GM12801 (cell line): ENCODE results near the gene RHOT1.

Experiments used
- TF ChIP-seq, protein P1 (sequence below): IDR thresholded peaks from one replicate; pipeline ENCODE4 v1.5.1; 2011; ENCODE audit warnings: control low read depth; ENCODE audit not compliant: insufficient read length; ENCODE audit errors: extremely low read depth

Gene RHOT1

DNA sequence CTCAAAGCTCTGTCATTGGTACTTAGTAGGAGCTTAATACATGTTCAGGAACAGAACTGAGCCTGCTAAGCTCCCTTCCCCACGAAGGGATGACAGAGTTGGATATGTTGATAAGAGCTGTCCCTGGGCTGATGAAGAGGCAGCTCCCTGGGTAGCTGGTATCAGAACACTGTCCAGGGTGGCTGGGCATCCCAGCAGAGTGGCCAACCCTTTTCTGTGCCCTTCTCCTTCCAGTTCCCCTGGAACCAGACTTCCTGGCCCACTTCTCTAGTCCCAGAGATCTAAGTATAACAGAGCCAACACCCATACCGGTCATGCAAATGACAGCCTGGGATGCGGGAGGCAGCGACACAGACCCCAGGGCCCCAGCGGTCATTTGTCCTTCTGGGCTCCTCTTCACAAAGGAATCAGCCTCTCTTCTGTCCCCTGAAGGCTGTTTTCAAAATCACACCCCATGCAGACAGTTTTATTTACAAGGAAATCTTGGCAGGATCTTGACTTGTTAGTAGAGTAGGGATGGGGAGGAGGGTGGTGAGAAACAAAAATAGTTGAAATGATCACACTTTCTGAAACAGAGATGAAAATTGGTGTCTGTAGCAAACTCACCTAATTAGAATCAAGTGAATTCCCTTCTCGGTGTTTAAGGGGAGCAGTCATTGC is 122.0 kb downstream of the RHOT1 start:
- TF ChIP-seq, protein P1, sequence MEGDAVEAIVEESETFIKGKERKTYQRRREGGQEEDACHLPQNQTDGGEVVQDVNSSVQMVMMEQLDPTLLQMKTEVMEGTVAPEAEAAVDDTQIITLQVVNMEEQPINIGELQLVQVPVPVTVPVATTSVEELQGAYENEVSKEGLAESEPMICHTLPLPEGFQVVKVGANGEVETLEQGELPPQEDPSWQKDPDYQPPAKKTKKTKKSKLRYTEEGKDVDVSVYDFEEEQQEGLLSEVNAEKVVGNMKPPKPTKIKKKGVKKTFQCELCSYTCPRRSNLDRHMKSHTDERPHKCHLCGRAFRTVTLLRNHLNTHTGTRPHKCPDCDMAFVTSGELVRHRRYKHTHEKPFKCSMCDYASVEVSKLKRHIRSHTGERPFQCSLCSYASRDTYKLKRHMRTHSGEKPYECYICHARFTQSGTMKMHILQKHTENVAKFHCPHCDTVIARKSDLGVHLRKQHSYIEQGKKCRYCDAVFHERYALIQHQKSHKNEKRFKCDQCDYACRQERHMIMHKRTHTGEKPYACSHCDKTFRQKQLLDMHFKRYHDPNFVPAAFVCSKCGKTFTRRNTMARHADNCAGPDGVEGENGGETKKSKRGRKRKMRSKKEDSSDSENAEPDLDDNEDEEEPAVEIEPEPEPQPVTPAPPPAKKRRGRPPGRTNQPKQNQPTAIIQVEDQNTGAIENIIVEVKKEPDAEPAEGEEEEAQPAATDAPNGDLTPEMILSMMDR = no peak

DNA sequence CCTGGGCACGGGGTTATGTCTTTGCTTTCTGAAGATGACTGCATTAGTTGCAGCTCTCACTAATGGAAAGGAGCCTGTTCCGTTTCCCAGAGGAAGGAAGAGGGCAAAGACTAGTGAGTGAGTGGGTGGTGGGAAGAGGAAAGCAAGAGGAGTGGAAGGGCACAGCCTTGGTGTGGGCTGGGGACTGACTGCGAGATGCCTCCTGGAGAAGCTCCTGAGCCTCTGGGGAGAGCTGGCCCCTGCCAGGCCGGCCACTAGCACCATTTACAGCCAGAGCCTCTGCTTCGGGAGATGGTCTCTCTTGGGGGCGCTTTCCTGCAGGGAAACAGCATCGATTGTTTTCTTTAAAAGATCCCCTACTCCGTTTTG is 122.5 kb downstream of the RHOT1 start:
- TF ChIP-seq, protein P1 = no peak

DNA sequence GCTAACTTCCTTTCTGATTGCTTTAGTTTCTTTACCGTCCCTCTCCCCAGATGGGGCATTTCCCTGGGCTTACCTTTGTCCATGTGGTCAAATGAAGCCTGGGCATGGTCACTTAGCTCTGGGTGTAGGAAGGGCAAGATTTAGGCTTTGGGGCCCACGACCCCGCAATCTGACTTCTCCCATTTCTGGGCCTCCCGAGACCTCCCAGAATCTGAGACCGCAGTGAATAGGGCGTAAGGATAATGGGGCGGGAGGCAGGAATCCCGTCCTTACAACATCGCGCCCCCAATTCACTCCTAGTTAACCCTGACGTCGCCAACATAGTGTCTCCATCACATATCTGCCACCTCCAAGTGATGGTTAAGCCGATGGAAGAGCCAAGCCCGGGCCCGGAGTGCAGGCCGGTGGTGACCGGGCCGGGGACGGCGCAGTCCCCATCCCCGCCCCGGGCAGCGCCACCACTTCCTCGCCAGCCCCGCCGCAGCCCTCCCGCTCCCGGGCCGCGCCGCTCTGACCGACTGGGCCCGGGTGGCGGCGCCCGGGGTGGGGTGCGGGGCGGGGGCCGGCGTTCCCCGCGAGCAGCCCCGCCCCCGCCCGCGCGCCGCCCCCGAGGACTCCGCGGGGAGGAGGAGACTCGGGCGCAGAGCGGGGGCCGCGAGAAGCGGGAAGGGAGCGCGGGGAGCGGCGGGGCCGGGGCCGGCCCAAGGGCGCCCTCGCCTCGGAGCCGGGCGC is 123.1 kb downstream of the RHOT1 start, which contains the start of gene RHBDL3:
Gene RHBDL3, plus strand, starts transcription at position 641 of the 732 bp plus-strand sequence. CDS start 358 bp downstream, outside the sequence.
- TF ChIP-seq, protein P1 = no peak

DNA sequence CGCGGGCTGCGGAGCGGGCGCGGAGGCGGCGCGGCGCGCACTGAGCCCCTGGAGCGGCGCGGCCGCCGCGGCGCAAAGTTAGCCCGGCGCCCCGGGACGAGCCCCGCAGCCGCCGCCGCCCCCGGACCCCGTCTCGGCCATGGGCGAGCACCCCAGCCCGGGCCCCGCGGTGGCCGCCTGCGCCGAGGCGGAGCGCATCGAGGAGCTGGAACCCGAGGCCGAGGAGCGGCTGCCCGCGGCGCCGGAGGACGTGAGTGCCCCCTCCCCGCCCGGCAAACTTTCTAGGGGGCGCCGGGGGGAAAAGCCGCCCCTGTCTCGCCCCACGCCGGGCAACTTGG is 123.7 kb downstream of the RHOT1 start:
- TF ChIP-seq, protein P1 = no peak

DNA sequence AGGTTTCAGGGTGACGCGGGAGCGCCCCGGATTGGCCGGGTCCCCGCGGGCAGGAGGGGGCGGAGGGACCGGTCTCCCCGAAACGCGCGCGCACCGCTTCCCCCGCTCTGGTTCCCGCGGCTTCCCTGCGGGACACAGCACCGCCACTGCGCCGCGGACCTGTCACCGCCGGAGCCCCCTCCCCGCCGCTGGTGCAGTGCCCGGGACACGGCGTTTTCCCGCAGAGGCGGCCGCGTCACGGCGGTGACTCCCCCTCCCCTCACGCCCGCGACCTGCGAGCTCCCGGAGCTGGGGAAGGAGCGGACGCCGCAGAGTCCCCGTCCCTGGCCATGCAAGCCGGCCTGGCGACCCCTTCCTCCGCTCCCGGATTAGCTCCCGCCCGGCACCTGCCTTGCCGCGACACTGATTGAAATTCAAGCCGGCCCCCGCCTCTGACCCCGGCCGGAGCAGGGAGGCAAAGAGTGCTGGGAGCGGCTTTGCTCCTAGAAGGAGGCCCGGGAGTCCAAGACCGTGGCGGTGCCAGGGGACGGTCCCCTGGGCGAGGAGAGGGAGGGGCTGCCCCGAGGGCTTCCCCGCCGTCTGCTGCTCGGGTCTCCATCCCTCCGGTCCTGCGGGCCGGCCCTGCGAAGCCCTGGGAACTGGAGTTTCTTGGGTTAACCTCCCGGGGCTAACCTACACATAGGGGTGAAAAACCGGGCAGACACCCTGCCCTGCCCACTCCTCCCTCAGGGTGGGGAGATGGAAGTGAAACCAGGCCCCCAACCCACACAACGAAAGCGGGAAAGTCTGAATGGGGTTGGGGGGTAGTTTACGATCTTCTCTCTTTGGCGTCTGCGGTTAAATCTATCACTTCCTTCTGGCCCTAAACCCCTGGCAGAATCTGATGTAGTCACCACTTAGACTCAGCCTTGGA is 124.3 kb downstream of the RHOT1 start:
- TF ChIP-seq, protein P1 = no peak

DNA sequence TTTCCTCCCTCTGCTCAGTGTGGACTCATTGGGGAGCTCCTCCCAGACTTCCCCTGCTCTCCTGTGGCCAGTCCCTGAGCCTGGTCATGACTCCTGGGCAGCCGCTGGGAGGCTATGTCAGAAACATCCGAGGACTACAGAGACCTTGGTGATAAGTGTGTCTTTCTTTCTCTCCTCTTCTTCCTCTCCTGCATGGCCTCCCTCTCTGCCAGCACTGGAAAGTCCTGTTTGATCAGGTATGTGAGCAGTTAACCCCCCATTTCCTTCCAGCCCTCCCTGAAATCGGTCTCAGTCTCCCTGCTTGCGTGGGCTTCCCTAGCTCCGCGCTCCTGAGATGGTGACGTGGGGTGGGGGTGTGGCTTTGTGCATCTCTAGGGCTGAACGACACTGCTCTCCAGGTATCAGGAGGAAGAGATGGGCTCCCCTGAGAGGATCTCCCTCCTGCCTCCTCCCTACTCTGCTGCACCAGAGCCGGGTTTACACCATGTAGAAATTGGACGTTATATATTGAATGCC is 125.4 kb downstream of the RHOT1 start:
- TF ChIP-seq, protein P1 = no peak
